B cell (primary cell): ENCODE results near the gene TOMM5. TPM values are rescaled to one million over a fixed set of nuclear protein-coding genes. Genes with fewer than 3 reads are reported as not detected.

Source experiments
- ATAC-seq: fragments of 200-7000 bp; cut with Tn5 transposase; one replicate; pipeline ENCODE4 v1.10.0; 2021; ENCODE audit warnings: low read depth, mild to moderate bottlenecking, moderate number of reproducible peaks, moderate library complexity
- CTCF ChIA-PET: fragments of 350-600 bp; sonication (Branson Sonifier 250); formaldehyde crosslinking; loops from one replicate; lab custom pipeline; 2021; ENCODE audit warnings: antibody characterized with exemption, inconsistent platforms; lab: Charles Lee
- POLR2A ChIA-PET: fragments of 350-600 bp; sonication (Branson Sonifier 250); formaldehyde crosslinking; loops from one replicate; lab custom pipeline; 2021; ENCODE audit warnings: antibody characterized with exemption; lab: Charles Lee
- DNase-seq: peaks from one replicate; pipeline ENCODE4 v3.0.0; 2013
- H2AFZ ChIP-seq: 2 replicates; pipeline ENCODE4 v1.6.1; 2012; ENCODE audit warnings: mild to moderate bottlenecking, low read depth, low read length; ENCODE audit not compliant: insufficient read depth, poor library complexity, severe bottlenecking
- H3K27ac ChIP-seq, 2 donors: 1 replicate in 1 of 2; 2 replicates in 1 of 2; pipeline ENCODE4 v1.5.1; 2012 to 2013; ENCODE audit warnings: low read length in 2 of 2, mild to moderate bottlenecking in 2 of 2, moderate library complexity in 1 of 2
- H3K27me3 ChIP-seq, 4 experiments: fragments of 200-600 bp in 1 of 4; sonication (generic) in 1 of 4; replicated peaks in 1 of 4; 1 replicate in 2 of 4; 2 replicates in 2 of 4; pipeline versions ENCODE4 v1.6.1 to v1.7.0; 2013 to 2016; ENCODE audit warnings: low read length in 3 of 4, mild to moderate bottlenecking in 2 of 4, mixed read lengths in 1 of 4, moderate library complexity in 1 of 4; ENCODE audit not compliant: insufficient read depth in 4 of 4, control insufficient read depth in 3 of 4; ENCODE audit errors: control extremely low read depth in 1 of 4
- H3K36me3 ChIP-seq, 2 experiments: replicated peaks in 1 of 2; 1 replicate in 1 of 2; 2 replicates in 1 of 2; pipeline versions ENCODE4 v1.6.1 to v1.7.1; 2013; ENCODE audit warnings: low read length in 1 of 2; ENCODE audit not compliant: insufficient read depth in 2 of 2, control insufficient read depth in 1 of 2; ENCODE audit errors: control extremely low read depth in 1 of 2, extremely low read depth in 1 of 2
- H3K4me1 ChIP-seq, 2 donors: fragments of 200-600 bp in 1 of 2; sonication (generic) in 1 of 2; 1 replicate in 1 of 2; 2 replicates in 1 of 2; pipeline versions ENCODE4 v1.5.1 to v1.6.1; 2013 to 2017; ENCODE audit warnings: low read length in 2 of 2; ENCODE audit not compliant: control insufficient read depth in 2 of 2, insufficient read depth in 2 of 2
- H3K4me2 ChIP-seq: replicated peaks from 2 replicates; pipeline ENCODE3; 2012; ENCODE audit warnings: mild to moderate bottlenecking, low read depth, low read length; ENCODE audit not compliant: poor library complexity, severe bottlenecking
- H3K4me3 ChIP-seq, 5 experiments: fragments of 200-600 bp in 1 of 5; sonication (generic) in 1 of 5; 1 replicate in 3 of 5; 2 replicates in 2 of 5; pipeline versions ENCODE4 v1.5.1 to v1.7.0; 2011 to 2016; ENCODE audit warnings: low read length in 4 of 5, mild to moderate bottlenecking in 4 of 5, low read depth in 2 of 5, control low read depth in 1 of 5, moderate library complexity in 1 of 5; ENCODE audit not compliant: insufficient read depth in 1 of 5; ENCODE audit errors: control extremely low read depth in 1 of 5, extremely low read depth in 1 of 5
- H3K79me2 ChIP-seq: fragments of 200-600 bp; sonication (generic); one replicate; pipeline ENCODE4 v1.6.0; 2016; ENCODE audit warnings: low read length; ENCODE audit not compliant: control insufficient read depth, insufficient read depth
- H3K9ac ChIP-seq: fragments of 200-600 bp; sonication (generic); 2 replicates; pipeline ENCODE4 v1.6.1; 2017; ENCODE audit warnings: mild to moderate bottlenecking, low read length, moderate library complexity
- H3K9me3 ChIP-seq, 3 donors: one replicate each; pipeline versions ENCODE4 v1.6.1 to v1.7.1; 2013; ENCODE audit warnings: low read length in 2 of 3; ENCODE audit not compliant: control insufficient read depth in 2 of 3, insufficient read depth in 1 of 3; ENCODE audit errors: control extremely low read depth in 1 of 3
- H4K20me1 ChIP-seq: 2 replicates; pipeline ENCODE4 v1.6.0; 2012; ENCODE audit warnings: mild to moderate bottlenecking, low read length; ENCODE audit not compliant: insufficient read depth, control insufficient read depth, poor library complexity, severe bottlenecking
- H3K27ac Mint-ChIP-seq: one replicate; pipeline ENCODE4 v1.8.0; 2021; ENCODE audit warnings: mixed read lengths
- H3K27me3 Mint-ChIP-seq: one replicate; pipeline ENCODE4 v1.8.0; 2021; ENCODE audit warnings: mixed read lengths
- H3K4me1 Mint-ChIP-seq: one replicate; pipeline ENCODE4 v1.8.0; 2021; ENCODE audit warnings: mixed read lengths
- H3K4me3 Mint-ChIP-seq: one replicate; pipeline ENCODE4 v1.8.0; 2021; ENCODE audit warnings: mixed read lengths
- H3K9me3 Mint-ChIP-seq: one replicate; pipeline ENCODE4 v1.8.0; 2022; ENCODE audit warnings: mixed read lengths; ENCODE audit not compliant: insufficient read depth
- CTCF ChIP-seq: fragments of 200-600 bp; IDR thresholded peaks from one replicate; pipeline ENCODE4 v1.8.0; 2022; ENCODE audit warnings: antibody characterized with exemption, mild to moderate bottlenecking
- EZH2 ChIP-seq: IDR thresholded peaks from 2 replicates; pipeline ENCODE4 v1.6.1; 2012; ENCODE audit warnings: borderline replicate concordance, low read depth, mild to moderate bottlenecking, moderate library complexity, low read length; ENCODE audit not compliant: insufficient read depth, poor library complexity, severe bottlenecking
- WGBS: methylation state at CpG from one replicate; pipeline ENCODE4 v1.1.5; 2013; ENCODE audit warnings: missing lambda C conversion rate; ENCODE audit not compliant: insufficient coverage; 5-methylcytosine and 5-hydroxymethylcytosine counted together
- intact Hi-C: fragments of 100-400 bp; cut with micrococcal nuclease; formaldehyde crosslinking; loops from one replicate; pipeline ENCODE4 v1.10.0; 2022
- polyA plus RNA-seq: library from polyadenylated mRNA; depleted of rRNA; stranded (reverse); fragments of >200 nt; gene quantifications from 2 replicates; pipeline ENCODE4 v1.2.3, GENCODE V29; 2012
- total RNA-seq, 2 donors: library from RNA; stranded (reverse); fragments of 120-200 nt in 1 of 2; gene quantifications; 1 replicate in 1 of 2; 2 replicates in 1 of 2; pipeline versions ENCODE4 v1.2.3 to v1.2.4, GENCODE V29; 2013 to 2022

Gene TOMM5
- total and polyA plus RNA-seq, 2 donors (not counting 1 experiment from before 2014, with no cell fraction given): 33.9 to 44.4 TPM

- Histone ChIP-seq H3K4me3 (no peak overlapping the region), H3K9ac (no peak overlapping the region), H4K20me1 (no peaks in the 10 kb centered on the region), H3K9me3 (no peaks in the 10 kb centered on the region), H3K4me2 (no peak overlapping the region), H3K79me2 (peaks cover 6% of the 10 kb centered on the region), H2AFZ (no peak overlapping the region), H3K36me3 (peaks cover 0 to 36% of the 10 kb centered on the region in 2 experiments), H3K27ac (no peak overlapping the region), H3K27me3 (no peaks in the 10 kb centered on the region), H3K4me1 (peaks cover 0 to 8% of the 10 kb centered on the region in 2 donors)
- intact Hi-C loops: no loop called here
- DNase-seq (no peak), ATAC-seq (no peak)
- no peak overlapping the region for H3K27ac Mint-ChIP-seq
- peaks cover 2% of the 10 kb centered on the region for H3K9me3 Mint-ChIP-seq
- no peak overlapping the region for H3K4me3 Mint-ChIP-seq
- ChIA-PET POLR2A (no interaction called here), CTCF (interaction anchor here (1.5 kb wide), 1 partner anchor 23 kb away, joined by 3 read pairs; no protein-coding TSS in a partner anchor)
- WGBS: 100% methylated on average over 7 of the region's 8 CpGs
- H3K4me1 Mint-ChIP-seq: peaks cover 28% of the 10 kb centered on the region
- H3K27me3 Mint-ChIP-seq: no peaks in the 10 kb centered on the region
- TF ChIP-seq CTCF: no peak
- TF ChIP-seq EZH2: no peak
Observed at GRCh38 chr9:37541465-37541864, 50.9 kb downstream of the TOMM5 start.

DNA sequence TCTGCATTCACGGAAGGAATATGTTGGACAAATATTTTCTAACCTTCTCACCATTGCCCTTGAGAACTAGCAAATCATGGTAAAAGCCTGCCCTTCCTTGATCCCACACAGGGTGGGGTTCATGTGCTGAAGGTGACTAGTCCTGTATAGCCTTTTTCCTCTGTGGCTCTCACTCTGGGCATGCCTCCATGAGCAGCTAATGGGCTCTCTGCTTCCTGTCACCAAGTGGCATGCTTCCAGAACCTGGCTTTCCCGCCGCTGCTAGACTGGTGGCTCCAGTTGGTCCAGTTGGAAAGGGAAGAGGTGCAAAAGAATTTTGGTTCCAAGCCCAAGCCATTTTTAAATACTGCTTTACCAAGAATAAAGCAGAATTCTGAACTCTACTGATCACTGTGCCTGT lies 51.8 kb downstream of the TOMM5 start:
- CTCF ChIA-PET: interaction anchor here (0.6 kb wide), 1 partner anchor 8 kb away, joined by 5 read pairs; no protein-coding TSS in a partner anchor
- H3K4me1 ChIP-seq: peaks cover 0 to 8% of the 10 kb centered on the region in 2 donors
- H3K27ac ChIP-seq: no peak overlapping the region
- H3K4me2 ChIP-seq: no peak overlapping the region
- Mint-ChIP-seq H3K27me3 (no peaks in the 10 kb centered on the region), H3K27ac (no peak overlapping the region), H3K4me3 (no peak overlapping the region), H3K4me1 (peaks cover 24% of the 10 kb centered on the region), H3K9me3 (peaks cover 2% of the 10 kb centered on the region)
- H2AFZ ChIP-seq: no peak overlapping the region
- H3K27me3 ChIP-seq: no peaks in the 10 kb centered on the region
- H3K9me3 ChIP-seq: no peaks in the 10 kb centered on the region
- TF ChIP-seq EZH2 (no peak), CTCF (no peak)
- WGBS: 100% methylated on average over 3 of the region's 3 CpGs
- intact Hi-C loops: no loop called here
- H3K79me2 ChIP-seq: peaks cover under 1% of the 10 kb centered on the region
- H4K20me1 ChIP-seq: no peaks in the 10 kb centered on the region
- POLR2A ChIA-PET: no interaction called here
- H3K9ac ChIP-seq: no peak overlapping the region
- ATAC-seq: no peak
- H3K4me3 ChIP-seq: no peak overlapping the region
- no peak for DNase-seq
- H3K36me3 ChIP-seq: peaks cover 0 to 42% of the 10 kb centered on the region in 2 experiments
